BE2C (cell line): Measurements from ENCODE around the gene MICB. TPM values are rescaled to one million over a fixed set of nuclear protein-coding genes. Genes with fewer than 3 reads are reported as not detected.
A peak's percentile ranks its signal among the peaks of the same experiment; 100 is the strongest.
"Not testable (repeated sequence)": the region's sequence is repeated elsewhere in the genome, so short reads cannot be mapped to it uniquely, and the experiment has no call there.

Source experiments
- DNase-seq: peaks from one replicate; pipeline ENCODE4 v3.0.0-alpha.2; 2020
- H3K27me3 ChIP-seq: fragments of 250-450 bp; sonication (Bioruptor Pico); 2 replicates; pipeline ENCODE4 v1.5.1; 2020; ENCODE audit warnings: mild to moderate bottlenecking
- H3K36me3 ChIP-seq: fragments of 250-450 bp; sonication (Bioruptor Pico); 2 replicates; pipeline ENCODE4 v1.5.1; 2020; ENCODE audit warnings: mild to moderate bottlenecking
- H3K4me1 ChIP-seq: fragments of 250-450 bp; sonication (Bioruptor Pico); 2 replicates; pipeline ENCODE4 v1.5.1; 2020
- H3K4me3 ChIP-seq: 2 replicates; pipeline ENCODE4 v1.5.1; 2011; ENCODE audit warnings: low read depth, low read length
- H3K9me3 ChIP-seq: fragments of 250-450 bp; sonication (Bioruptor Pico); 2 replicates; pipeline ENCODE4 v1.5.1; 2020
- polyA plus RNA-seq: library from polyadenylated mRNA; unstranded; fragments of >200 nt; gene quantifications from one replicate; pipeline ENCODE4 v1.2.1, GENCODE V29; 2012; ENCODE audit warnings: low read depth, missing spikeins; ENCODE audit not compliant: insufficient read length, insufficient read depth
- TF ChIP-seq, protein P1 (sequence below): IDR thresholded peaks from 2 replicates; pipeline ENCODE4 v1.5.1; 2012; ENCODE audit warnings: mild to moderate bottlenecking, low read depth, low read length

MICB gene
- 0.29 TPM for polyA plus RNA-seq

DNA sequence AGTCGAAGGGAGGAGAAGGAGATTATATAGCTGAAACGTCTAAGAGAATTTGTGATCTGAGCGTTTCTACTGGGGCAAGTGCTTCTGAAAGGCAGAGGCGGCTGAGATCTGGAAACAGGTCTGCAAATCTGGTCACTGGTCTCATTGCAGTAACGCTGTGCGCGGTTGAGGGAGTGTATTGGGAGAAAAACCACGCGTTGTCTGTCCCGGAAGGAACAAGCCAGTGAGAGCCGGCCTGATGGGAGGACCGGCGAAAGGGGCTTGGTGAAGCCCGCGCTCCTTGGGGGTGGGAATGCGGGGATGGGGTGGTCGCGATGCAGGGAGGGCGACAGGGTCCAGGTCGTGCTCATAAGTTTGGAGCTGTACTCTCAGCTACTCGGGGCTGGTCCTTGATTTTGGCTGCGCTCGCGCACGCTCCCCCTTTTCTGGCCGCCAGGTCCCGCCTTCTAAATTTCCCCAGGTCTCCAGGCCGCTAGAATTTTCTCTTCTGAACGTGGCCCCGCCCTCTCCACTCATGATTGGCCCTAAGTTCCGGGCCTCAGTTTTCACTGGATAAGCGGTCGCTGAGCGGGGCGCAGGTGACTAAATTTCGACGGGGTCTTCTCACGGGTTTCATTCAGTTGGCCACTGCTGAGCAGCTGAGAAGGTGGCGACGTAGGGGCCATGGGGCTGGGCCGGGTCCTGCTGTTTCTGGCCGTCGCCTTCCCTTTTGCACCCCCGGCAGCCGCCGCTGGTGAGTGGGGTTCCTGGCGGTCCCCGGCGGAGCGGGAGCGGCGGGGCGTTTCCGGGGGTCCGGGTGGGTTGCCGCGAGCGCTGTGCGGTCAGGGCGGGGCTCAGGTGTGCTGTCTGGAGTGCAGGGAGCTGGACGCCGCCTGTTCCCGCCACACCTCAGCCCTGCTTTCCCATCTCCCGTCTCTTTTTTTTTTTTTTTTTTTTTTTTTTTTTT, at the start of gene MICB:
MICB (plus strand) TSS at position 615 of the 946 bp plus-strand sequence; CDS start at position 664, 49 bp downstream.
- H3K4me3 ChIP-seq, result peak within 1 kb of the TSS; percentile 48
- H3K27me3 ChIP-seq, result peaks cover 77% of the 10 kb centered on the region
- H3K36me3 ChIP-seq, result no peaks in the 10 kb centered on the region
- no peaks in the 10 kb centered on the region for H3K9me3 ChIP-seq
- H3K4me1 ChIP-seq, result no peaks in the 10 kb centered on the region
- TF ChIP-seq, protein P1, sequence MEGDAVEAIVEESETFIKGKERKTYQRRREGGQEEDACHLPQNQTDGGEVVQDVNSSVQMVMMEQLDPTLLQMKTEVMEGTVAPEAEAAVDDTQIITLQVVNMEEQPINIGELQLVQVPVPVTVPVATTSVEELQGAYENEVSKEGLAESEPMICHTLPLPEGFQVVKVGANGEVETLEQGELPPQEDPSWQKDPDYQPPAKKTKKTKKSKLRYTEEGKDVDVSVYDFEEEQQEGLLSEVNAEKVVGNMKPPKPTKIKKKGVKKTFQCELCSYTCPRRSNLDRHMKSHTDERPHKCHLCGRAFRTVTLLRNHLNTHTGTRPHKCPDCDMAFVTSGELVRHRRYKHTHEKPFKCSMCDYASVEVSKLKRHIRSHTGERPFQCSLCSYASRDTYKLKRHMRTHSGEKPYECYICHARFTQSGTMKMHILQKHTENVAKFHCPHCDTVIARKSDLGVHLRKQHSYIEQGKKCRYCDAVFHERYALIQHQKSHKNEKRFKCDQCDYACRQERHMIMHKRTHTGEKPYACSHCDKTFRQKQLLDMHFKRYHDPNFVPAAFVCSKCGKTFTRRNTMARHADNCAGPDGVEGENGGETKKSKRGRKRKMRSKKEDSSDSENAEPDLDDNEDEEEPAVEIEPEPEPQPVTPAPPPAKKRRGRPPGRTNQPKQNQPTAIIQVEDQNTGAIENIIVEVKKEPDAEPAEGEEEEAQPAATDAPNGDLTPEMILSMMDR, result no peak
- DNase-seq, result peak; percentile 46

DNA sequence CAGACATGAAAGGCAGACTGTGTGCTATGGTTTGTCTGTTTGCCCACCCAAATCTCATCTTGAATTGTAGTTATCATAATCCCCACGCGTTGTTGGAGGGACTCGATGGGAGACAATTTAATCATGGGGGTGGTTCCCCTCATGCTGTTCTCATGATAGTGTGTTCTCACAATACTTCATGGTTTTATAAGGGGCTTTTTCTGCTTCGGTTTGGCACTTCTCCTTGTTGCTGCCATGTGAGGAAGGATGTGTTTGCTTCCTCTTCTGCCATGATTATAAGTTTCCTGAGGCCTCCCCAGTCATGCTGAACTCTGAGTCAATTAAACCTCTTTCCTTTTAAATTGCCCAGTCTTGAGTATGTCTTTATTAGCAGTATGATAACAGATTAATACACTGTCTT, 47.2 kb upstream of the MICB start:
- TF ChIP-seq, protein P1, result no peak
- no peaks in the 10 kb centered on the region for H3K4me1 ChIP-seq
- DNase-seq, result no peak
- H3K4me3 ChIP-seq, result no peak overlapping the region
- H3K9me3 ChIP-seq, result no peaks in the 10 kb centered on the region
- no peaks in the 10 kb centered on the region for H3K36me3 ChIP-seq
- H3K27me3 ChIP-seq, result peaks cover 6% of the 10 kb centered on the region; the same call in 1 of the 2 replicates

DNA sequence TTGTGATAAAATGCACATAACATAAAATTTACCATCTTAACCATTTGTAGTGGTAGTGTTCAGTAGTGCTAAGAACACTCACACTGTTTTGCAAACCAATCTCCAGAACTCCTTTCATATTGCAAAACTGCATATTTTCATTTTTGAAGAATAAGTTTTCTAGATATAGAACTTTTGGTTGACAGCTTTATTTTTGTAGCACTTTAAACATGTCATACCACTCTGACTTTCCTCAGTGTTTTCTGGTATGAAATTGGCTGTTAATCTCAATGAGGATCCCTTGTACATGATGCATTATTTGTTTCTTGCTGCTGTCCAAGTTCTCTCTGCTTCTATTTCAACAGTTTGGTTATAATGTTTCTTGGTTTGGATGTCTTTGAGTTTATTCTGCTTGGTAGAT, 45.1 kb upstream of the MICB start:
- no peak for DNase-seq
- no peaks in the 10 kb centered on the region for H3K9me3 ChIP-seq
- no peaks in the 10 kb centered on the region for H3K4me1 ChIP-seq
- TF ChIP-seq, protein P1, result no peak
- H3K27me3 ChIP-seq, result 0 out of 2 replicates have a peak, but pooled peaks cover 3% of the 10 kb centered on the region
- no peak overlapping the region for H3K4me3 ChIP-seq
- no peaks in the 10 kb centered on the region for H3K36me3 ChIP-seq

DNA sequence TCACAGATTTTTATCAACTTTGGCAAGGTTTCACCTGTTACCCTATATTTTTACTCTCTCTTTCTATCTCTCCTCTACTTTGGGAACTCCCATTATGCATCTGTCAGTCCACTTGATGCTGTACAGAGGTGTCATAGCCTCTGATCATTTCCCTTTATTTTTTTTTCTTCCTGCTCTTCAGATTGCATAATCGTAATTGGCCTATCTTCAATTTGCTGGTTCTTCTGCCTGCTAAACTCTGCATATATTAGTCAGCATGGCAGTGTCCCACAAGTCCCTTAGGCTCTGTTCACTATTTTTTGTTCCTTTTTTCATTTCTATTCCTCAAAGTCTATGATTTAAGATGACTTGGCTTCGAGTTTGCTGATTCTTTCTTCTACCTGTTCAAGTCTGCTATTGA, 44.7 kb upstream of the MICB start:
- Histone ChIP-seq H3K36me3 (no peaks in the 10 kb centered on the region), H3K9me3 (no peaks in the 10 kb centered on the region), H3K4me3 (no peak overlapping the region), H3K27me3 (0 out of 2 replicates have a peak, but pooled peaks cover 3% of the 10 kb centered on the region), H3K4me1 (no peaks in the 10 kb centered on the region)
- TF ChIP-seq, protein P1, result no peak
- no peak for DNase-seq

DNA sequence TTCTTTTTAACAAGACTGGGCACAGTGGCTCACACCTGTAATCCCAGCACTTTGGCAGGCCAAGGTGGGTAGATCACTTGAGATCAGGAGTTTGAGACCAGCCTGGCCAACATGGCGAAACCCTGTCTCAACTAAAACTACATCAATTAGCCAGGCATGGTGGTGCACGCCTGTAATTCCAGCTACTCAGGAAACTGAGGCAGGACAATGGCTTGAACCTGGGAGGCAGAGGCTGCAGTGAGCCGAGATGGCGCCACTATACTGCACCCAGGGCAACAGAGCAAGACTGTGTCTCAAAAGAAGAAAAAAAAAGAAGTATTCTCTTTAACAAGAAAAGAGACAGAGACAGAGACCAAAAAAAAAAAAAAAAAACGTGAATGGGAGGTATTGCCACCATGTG, 38.1 kb upstream of the MICB start:
- H3K9me3 ChIP-seq, DNase-seq, H3K4me1 ChIP-seq, H3K36me3 ChIP-seq, H3K4me3 ChIP-seq: not testable (repeated sequence)
- H3K27me3 ChIP-seq, result peaks cover 16% of the 10 kb centered on the region

DNA sequence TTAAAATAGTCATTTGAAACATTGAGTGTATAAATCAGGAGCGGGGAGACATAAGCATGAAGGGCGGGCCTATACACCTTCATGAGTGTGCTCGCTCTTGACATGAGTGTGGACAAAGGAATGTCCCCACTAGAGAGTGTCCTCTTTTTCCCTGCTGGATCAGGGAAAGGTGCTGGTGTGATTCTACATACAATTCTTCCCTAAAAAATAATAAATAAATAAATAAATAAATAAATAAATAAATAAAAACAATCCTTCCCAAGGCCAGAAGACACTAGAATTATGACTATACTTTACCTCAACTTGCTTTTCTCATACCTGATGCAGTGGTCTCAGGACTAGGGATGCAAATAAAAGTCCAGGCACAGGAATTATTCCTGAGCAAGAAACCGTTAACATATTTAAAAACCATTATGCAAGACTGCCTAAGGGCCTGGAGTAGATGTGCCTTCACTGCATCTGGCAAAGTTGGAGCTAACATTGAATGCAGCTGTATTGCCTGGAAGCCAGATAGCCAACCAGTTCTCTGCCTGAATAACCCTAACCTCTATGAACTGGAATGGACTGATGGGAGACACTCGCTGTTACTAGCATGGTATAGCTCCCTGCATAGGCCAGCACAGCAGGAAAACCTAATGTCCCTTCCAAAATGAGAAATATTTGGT, 37.5 kb upstream of the MICB start:
- no peak overlapping the region for H3K4me3 ChIP-seq
- H3K4me1 ChIP-seq, result no peaks in the 10 kb centered on the region
- no peaks in the 10 kb centered on the region for H3K9me3 ChIP-seq
- H3K27me3 ChIP-seq, result peaks cover 16% of the 10 kb centered on the region
- TF ChIP-seq, protein P1, result no peak
- DNase-seq, result no peak
- no peaks in the 10 kb centered on the region for H3K36me3 ChIP-seq
